Measurements from ENCODE around the gene ITGAD.
"Not testable (repeated sequence)": the region's sequence is repeated elsewhere in the genome, so short reads cannot be mapped to it uniquely, and the experiment has no call there.

ITGAD gene

GRCh38 chr16:31435341-31436220 is 42.4 kb downstream of the ITGAD start:
- Histone ChIP-seq H3K4me2 (ENCODE audit: low read depth, low read length, poor library complexity, severe bottlenecking) (no peak overlapping the region), H3K9ac (ENCODE audit: low read length) (no peak overlapping the region), H4K20me1 (ENCODE audit: low read depth, low read length) (no peaks in the 10 kb centered on the region), H3K9me3 (ENCODE audit: insufficient read depth, low read length) (no peaks in the 10 kb centered on the region), H3K9me2 (replicated peaks; ENCODE audit: insufficient read depth, low read length) (no peaks in the 10 kb centered on the region), H3K79me2 (ENCODE audit: insufficient read depth, low read length) (no peaks in the 10 kb centered on the region), H3K27ac (ENCODE audit: low read depth, low read length) (no peak overlapping the region), H2AFZ (ENCODE audit: low read depth, low read length, severe bottlenecking) (no peak overlapping the region), H3K36me3 (ENCODE audit: low read length) (no peaks in the 10 kb centered on the region), H3K4me3 (ENCODE audit: insufficient read depth, low read length, poor library complexity, severe bottlenecking) (no peak overlapping the region), H3K27me3 (ENCODE audit: low read length) (no peaks in the 10 kb centered on the region), H3F3A (ENCODE audit: insufficient read depth) (peaks cover 3% of the 10 kb centered on the region; the same call in 1 of the 2 replicates)
- no peak for TF ChIP-seq EZH2phosphoT487 (conservative IDR thresholded peaks at IDR 0.05; ENCODE audit: low read length)
- TF ChIP-seq CTCF (IDR thresholded peaks at IDR 0.05; ENCODE audit: insufficient read depth, low read length, poor library complexity, severe bottlenecking) = no peak

GRCh38 chr16:31436221-31437045 is 43.3 kb downstream of the ITGAD start:
- Histone ChIP-seq H3K79me2 (ENCODE audit: insufficient read depth, low read length) (no peaks in the 10 kb centered on the region), H3K27ac (ENCODE audit: low read depth, low read length) (no peak overlapping the region), H3K36me3 (ENCODE audit: low read length) (no peaks in the 10 kb centered on the region), H3K27me3 (ENCODE audit: low read length) (no peaks in the 10 kb centered on the region), H3F3A (ENCODE audit: insufficient read depth) (peaks cover 3% of the 10 kb centered on the region; the same call in 1 of the 2 replicates), H3K4me2 (ENCODE audit: low read depth, low read length, poor library complexity, severe bottlenecking) (no peak overlapping the region), H3K4me3 (ENCODE audit: insufficient read depth, low read length, poor library complexity, severe bottlenecking) (no peak overlapping the region), H4K20me1 (ENCODE audit: low read depth, low read length) (no peaks in the 10 kb centered on the region), H3K9ac (ENCODE audit: low read length) (no peak overlapping the region), H3K9me3 (ENCODE audit: insufficient read depth, low read length) (no peaks in the 10 kb centered on the region), H2AFZ (ENCODE audit: low read depth, low read length, severe bottlenecking) (no peak overlapping the region), H3K9me2 (replicated peaks; ENCODE audit: insufficient read depth, low read length) (no peaks in the 10 kb centered on the region)
- TF ChIP-seq EZH2phosphoT487 (conservative IDR thresholded peaks at IDR 0.05; ENCODE audit: low read length) = no peak
- no peak for TF ChIP-seq CTCF (IDR thresholded peaks at IDR 0.05; ENCODE audit: insufficient read depth, low read length, poor library complexity, severe bottlenecking)

GRCh38 chr16:31438414-31438813 is 45.3 kb downstream of the ITGAD start:
- Histone ChIP-seq H3K36me3 (ENCODE audit: low read length) (no peaks in the 10 kb centered on the region), H3F3A (ENCODE audit: insufficient read depth) (peaks cover 3% of the 10 kb centered on the region; the same call in 1 of the 2 replicates), H3K9me3 (ENCODE audit: insufficient read depth, low read length) (no peaks in the 10 kb centered on the region), H3K4me3 (ENCODE audit: insufficient read depth, low read length, poor library complexity, severe bottlenecking) (no peak overlapping the region), H3K4me2 (ENCODE audit: low read depth, low read length, poor library complexity, severe bottlenecking) (no peak overlapping the region), H3K27ac (ENCODE audit: low read depth, low read length) (no peak overlapping the region), H3K79me2 (ENCODE audit: insufficient read depth, low read length) (no peaks in the 10 kb centered on the region), H3K27me3 (ENCODE audit: low read length) (no peaks in the 10 kb centered on the region), H3K9me2 (replicated peaks; ENCODE audit: insufficient read depth, low read length) (no peaks in the 10 kb centered on the region), H4K20me1 (ENCODE audit: low read depth, low read length) (no peaks in the 10 kb centered on the region), H3K9ac (ENCODE audit: low read length) (no peak overlapping the region), H2AFZ (ENCODE audit: low read depth, low read length, severe bottlenecking) (no peak overlapping the region)
- TF ChIP-seq CTCF (IDR thresholded peaks at IDR 0.05; ENCODE audit: insufficient read depth, low read length, poor library complexity, severe bottlenecking) = no peak
- TF ChIP-seq EZH2phosphoT487 (conservative IDR thresholded peaks at IDR 0.05; ENCODE audit: low read length) = no peak

- peak overlapping the region; percentile 5 for H3K4me2 ChIP-seq (ENCODE audit: low read depth, low read length, poor library complexity, severe bottlenecking)
- not testable (repeated sequence) for H2AFZ ChIP-seq (ENCODE audit: low read depth, low read length, severe bottlenecking); H3K4me3 ChIP-seq (ENCODE audit: insufficient read depth, low read length, poor library complexity, severe bottlenecking)
Observed at GRCh38 chr16:31439023-31439422, 45.9 kb downstream of the ITGAD start.

More at GRCh38 chr16:31439023-31439422, 45.9 kb downstream of the ITGAD start:
- not testable (repeated sequence) for H3F3A ChIP-seq (ENCODE audit: insufficient read depth); H3K27me3 ChIP-seq (ENCODE audit: low read length); H4K20me1 ChIP-seq (ENCODE audit: low read depth, low read length); H3K36me3 ChIP-seq (ENCODE audit: low read length); H3K79me2 ChIP-seq (ENCODE audit: insufficient read depth, low read length); H3K9me2 ChIP-seq (replicated peaks; ENCODE audit: insufficient read depth, low read length); H3K9me3 ChIP-seq (ENCODE audit: insufficient read depth, low read length); H3K27ac ChIP-seq (ENCODE audit: low read depth, low read length); H3K9ac ChIP-seq (ENCODE audit: low read length)
